HepG2 (cell line): ENCODE data around the gene ACSBG1. TPM values are rescaled to one million over a fixed set of nuclear protein-coding genes. Genes with fewer than 3 reads are reported as not detected.

Experiments used
- ATAC-seq: fragments of 200-7000 bp; cut with Tn5 transposase; 3 replicates; pipeline ENCODE4 v1.9.1; 2020; ENCODE audit warnings: mild to moderate bottlenecking, moderate library complexity
- Bru-seq: library from RNA; stranded (reverse); fragments of 400-500 nt; gene quantifications from one replicate; lab custom pipeline; 2021; lab: Mats Ljungman, UMichigan
- BruChase-seq, 2 experiments: library from RNA; stranded (reverse); fragments of 400-500 nt; gene quantifications; one replicate each; lab custom pipeline; 2021; lab: Mats Ljungman, UMichigan
- BruUV-seq: library from RNA; stranded (reverse); fragments of 400-500 nt; replicated peaks from 2 replicates; lab custom pipeline; 2021; lab: Mats Ljungman, UMichigan
- CTCF ChIA-PET: fragments of 300-600 bp; formaldehyde crosslinking; extraction: SDS; loops from one replicate; lab custom pipeline; 2021; ENCODE audit warnings: low total read pairs, inconsistent platforms, low intra/inter-chr PET ratio; lab: Yijun Ruan, JAX
- POLR2A ChIA-PET: fragments of 350-600 bp; sonication (Branson Sonifier 250); formaldehyde crosslinking; loops from one replicate; lab custom pipeline; 2020; ENCODE audit warnings: antibody characterized with exemption, inconsistent platforms; lab: Yijun Ruan, JAX
- DNase-seq: peaks from one replicate; pipeline ENCODE4 v3.0.0-alpha.2; 2015; ENCODE audit warnings: low spot score
- FAIRE-seq: peaks from 3 replicates; lab custom pipeline; 2011; peaks lifted over from hg19 to GRCh38; lab: Jason Lieb, UNC
- H2AFZ ChIP-seq: one replicate; pipeline ENCODE4 v1.6.1; 2011; ENCODE audit warnings: low read length, inconsistent platforms
- H3K27ac ChIP-seq: fragments of 300-600 bp; 3 replicates; pipeline ENCODE4 v1.8.0; 2011; ENCODE audit warnings: mixed run types, mild to moderate bottlenecking, mixed read lengths, low read length, inconsistent platforms; ENCODE audit not compliant: insufficient read depth; ENCODE audit errors: extremely low read length
- H3K27me3 ChIP-seq, 2 experiments: fragments of 200-600 bp in 1 of 2; 2 replicates in 1 of 2; 3 replicates in 1 of 2; pipeline versions ENCODE4 v1.6.0 to v1.8.0; 2011; ENCODE audit warnings: low read length in 2 of 2, mild to moderate bottlenecking in 2 of 2, moderate library complexity in 2 of 2, inconsistent platforms in 1 of 2; ENCODE audit not compliant: insufficient read depth in 2 of 2, control insufficient read depth in 1 of 2
- H3K36me3 ChIP-seq, 2 experiments: fragments of 200-600 bp in 1 of 2; replicated peaks in 1 of 2; 2 replicates in 1 of 2; 3 replicates in 1 of 2; pipeline versions ENCODE4 v1.5.1 to v1.8.0; 2011; ENCODE audit warnings: low read length in 2 of 2, inconsistent platforms in 1 of 2; ENCODE audit not compliant: insufficient read depth in 2 of 2, control insufficient read depth in 1 of 2
- H3K4me1 ChIP-seq: 2 replicates; pipeline ENCODE4 v1.5.1; 2012; ENCODE audit warnings: low read length, inconsistent platforms; ENCODE audit not compliant: insufficient read depth
- H3K4me2 ChIP-seq: 2 replicates; pipeline ENCODE4 v1.6.0; 2011; ENCODE audit warnings: low read depth, low read length, inconsistent platforms
- H3K4me3 ChIP-seq, 3 experiments: fragments of 200-600 bp in 1 of 3; sonication (generic), shearing (Covaris generic) in 1 of 3; replicated peaks in 1 of 3; 2 replicates each; pipeline ENCODE4 v1.5.1; 2011 to 2016; ENCODE audit warnings: low read length in 3 of 3, inconsistent platforms in 2 of 3, low read depth in 2 of 3, mild to moderate bottlenecking in 2 of 3, control low read depth in 1 of 3, mixed read lengths in 1 of 3; ENCODE audit not compliant: insufficient read depth in 1 of 3
- H3K79me2 ChIP-seq: one replicate; pipeline ENCODE4 v1.6.1; 2011; ENCODE audit warnings: low read length, inconsistent platforms; ENCODE audit not compliant: insufficient read depth
- H3K9ac ChIP-seq: 2 replicates; pipeline ENCODE4 v1.6.0; 2011; ENCODE audit warnings: mild to moderate bottlenecking, low read depth, low read length, inconsistent platforms; ENCODE audit not compliant: insufficient read depth
- H3K9me3 ChIP-seq: 2 replicates; pipeline ENCODE4 v1.5.1; 2012; ENCODE audit warnings: mild to moderate bottlenecking, low read length
- H4K20me1 ChIP-seq: 2 replicates; pipeline ENCODE4 v1.6.0; 2011; ENCODE audit warnings: inconsistent platforms, mild to moderate bottlenecking, low read length, moderate library complexity; ENCODE audit not compliant: insufficient read depth
- ADNP ChIP-seq: sonication (generic); formaldehyde crosslinking; IDR thresholded peaks from 2 replicates; pipeline ENCODE4 v1.4.0; 2020; ENCODE audit warnings: missing genetic modification reagents
- CAMTA2 ChIP-seq: sonication (generic); formaldehyde crosslinking; IDR thresholded peaks from 2 replicates; pipeline ENCODE4 v1.4.0; 2020; ENCODE audit warnings: mild to moderate bottlenecking, missing genetic modification reagents, borderline replicate concordance
- CHD4 ChIP-seq: fragments of 200-600 bp; sonication (generic); IDR thresholded peaks from 2 replicates; pipeline ENCODE4 v1.7.0; 2017; ENCODE audit warnings: mild to moderate bottlenecking, low read length, borderline replicate concordance
- CREM ChIP-seq, 2 experiments: sonication (generic) in 1 of 2; formaldehyde crosslinking in 1 of 2; IDR thresholded peaks; 2 replicates each; pipeline versions ENCODE4 v1.4.0 to v1.6.1; 2016 to 2020; ENCODE audit warnings: antibody characterized with exemption in 1 of 2, mild to moderate bottlenecking in 1 of 2, missing genetic modification reagents in 1 of 2
- DNMT3B ChIP-seq: conservative IDR thresholded peaks from 2 replicates; pipeline ENCODE4 v1.6.1; 2016; ENCODE audit warnings: missing biosample characterization, control low read depth
- KDM5B ChIP-seq: sonication (generic); formaldehyde crosslinking; IDR thresholded peaks from 2 replicates; pipeline ENCODE4 v1.4.0; 2020; ENCODE audit warnings: missing genetic modification reagents, mild to moderate bottlenecking, borderline replicate concordance
- ZBTB7B ChIP-seq: sonication (generic); formaldehyde crosslinking; IDR thresholded peaks from 2 replicates; pipeline ENCODE4 v1.4.0; 2020; ENCODE audit warnings: missing genetic modification reagents
- ZNF350 ChIP-seq: sonication (generic); formaldehyde crosslinking; IDR thresholded peaks from 2 replicates; pipeline ENCODE4 v1.4.0; 2020; ENCODE audit warnings: mild to moderate bottlenecking, low read depth, missing genetic modification reagents, borderline replicate concordance
- ZNF44 ChIP-seq: sonication (generic); formaldehyde crosslinking; IDR thresholded peaks from 2 replicates; pipeline ENCODE4 v1.5.1; 2020; ENCODE audit warnings: mild to moderate bottlenecking, missing genetic modification reagents
- ZNF530 ChIP-seq: sonication (generic); formaldehyde crosslinking; IDR thresholded peaks from 2 replicates; pipeline ENCODE4 v1.5.0; 2020; ENCODE audit warnings: low read depth, mild to moderate bottlenecking, missing genetic modification reagents
- ZNF879 ChIP-seq: sonication (generic); formaldehyde crosslinking; IDR thresholded peaks from 2 replicates; pipeline ENCODE4 v1.8.1; 2023; ENCODE audit warnings: missing genetic modification reagents
- WGBS: methylation state at CpG from one replicate; pipeline ENCODE4 v1.1.6; 2017; ENCODE audit warnings: low lambda C conversion rate; 5-methylcytosine and 5-hydroxymethylcytosine counted together
- in situ Hi-C: cut with HindIII; loops from 2 replicates; pipeline ENCODE4 v1.10.0; 2017; ENCODE audit warnings: low pct_unique_long_range_greater_than_20kb; ENCODE audit not compliant: extremely low pct_ligation_motif_present
- intact Hi-C: fragments of 100-400 bp; cut with micrococcal nuclease; formaldehyde crosslinking; loops from one replicate; pipeline ENCODE4 v1.10.0; 2022; ENCODE audit not compliant: unreplicated experiment
- long read RNA-seq, 2 experiments: library from RNA in 1 of 2; library from polyadenylated mRNA in 1 of 2; stranded (forward) in 1 of 2; unstranded in 1 of 2; transcript quantifications; one replicate each; pipeline ENCODE4 v2.0.0, GENCODE V29; 2019 to 2022
- polyA minus RNA-seq, 3 experiments: library from RNA; depleted of rRNA, polyadenylated mRNA; stranded (reverse); fragments of >200 nt; gene quantifications; 2 replicates each; pipeline ENCODE4 v1.2.3, GENCODE V29; 2011; ENCODE audit warnings: low replicate concordance in 1 of 3
- polyA plus RNA-seq, 8 experiments: library from polyadenylated mRNA; depleted of rRNA in 3 of 8; stranded (reverse) in 7 of 8; unstranded in 1 of 8; fragments of >200 nt; fragmentation: Illumina TruSeq in 4 of 8; extraction: Trizol in 4 of 8; gene quantifications; 2 replicates each; pipeline versions ENCODE4 v1.2.1 to v1.2.3, GENCODE V29; 2011 to 2016; ENCODE audit warnings: low read depth in 4 of 8, missing spikeins in 1 of 8, mixed read lengths in 1 of 8; ENCODE audit not compliant: insufficient read depth in 1 of 8
- total RNA-seq, 5 experiments: library from RNA; depleted of rRNA; stranded (reverse); fragments of >200 nt; fragmentation: Illumina TruSeq; extraction: Trizol; gene quantifications; 2 replicates each; pipeline ENCODE4 v1.2.3, GENCODE V29; 2016; ENCODE audit warnings: low read depth in 1 of 5
- TF ChIP-seq, protein P1 (sequence below): sonication (generic); formaldehyde crosslinking; IDR thresholded peaks from 2 replicates; pipeline ENCODE4 v1.8.1; 2023; ENCODE audit warnings: missing genetic modification reagents, mild to moderate bottlenecking, borderline replicate concordance
- TF ChIP-seq, protein P2 (sequence below): sonication (generic); formaldehyde crosslinking; IDR thresholded peaks from 2 replicates; pipeline ENCODE4 v1.4.0; 2020; ENCODE audit warnings: missing genetic modification reagents, borderline replicate concordance
- TF ChIP-seq, protein P3 (sequence below): IDR thresholded peaks from 2 replicates; pipeline ENCODE4 v1.6.1; 2016; ENCODE audit warnings: low read depth, control low read depth

ACSBG1 gene, protein sequence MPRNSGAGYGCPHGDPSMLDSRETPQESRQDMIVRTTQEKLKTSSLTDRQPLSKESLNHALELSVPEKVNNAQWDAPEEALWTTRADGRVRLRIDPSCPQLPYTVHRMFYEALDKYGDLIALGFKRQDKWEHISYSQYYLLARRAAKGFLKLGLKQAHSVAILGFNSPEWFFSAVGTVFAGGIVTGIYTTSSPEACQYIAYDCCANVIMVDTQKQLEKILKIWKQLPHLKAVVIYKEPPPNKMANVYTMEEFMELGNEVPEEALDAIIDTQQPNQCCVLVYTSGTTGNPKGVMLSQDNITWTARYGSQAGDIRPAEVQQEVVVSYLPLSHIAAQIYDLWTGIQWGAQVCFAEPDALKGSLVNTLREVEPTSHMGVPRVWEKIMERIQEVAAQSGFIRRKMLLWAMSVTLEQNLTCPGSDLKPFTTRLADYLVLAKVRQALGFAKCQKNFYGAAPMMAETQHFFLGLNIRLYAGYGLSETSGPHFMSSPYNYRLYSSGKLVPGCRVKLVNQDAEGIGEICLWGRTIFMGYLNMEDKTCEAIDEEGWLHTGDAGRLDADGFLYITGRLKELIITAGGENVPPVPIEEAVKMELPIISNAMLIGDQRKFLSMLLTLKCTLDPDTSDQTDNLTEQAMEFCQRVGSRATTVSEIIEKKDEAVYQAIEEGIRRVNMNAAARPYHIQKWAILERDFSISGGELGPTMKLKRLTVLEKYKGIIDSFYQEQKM
- 0.35 and 0.97 TPM in 2 replicates for total RNA-seq (2016; rRNA removed; fragmentation: Illumina TruSeq; extraction: Trizol)
- not detected in 2 replicates for total RNA-seq (2016; cell fraction: cytosol; rRNA removed; fragmentation: Illumina TruSeq; extraction: Trizol; ENCODE audit: low read depth)
- total RNA-seq (2016; cell fraction: insoluble cytoplasmic fraction; rRNA removed; fragmentation: Illumina TruSeq; extraction: Trizol) = 0.56 and 0.76 TPM in 2 replicates
- total RNA-seq (2016; cell fraction: membrane; rRNA removed; fragmentation: Illumina TruSeq; extraction: Trizol) = 0.14 and 0.40 TPM in 2 replicates
- total RNA-seq (2016; cell fraction: nucleus; rRNA removed; fragmentation: Illumina TruSeq; extraction: Trizol) = 0.31 and 0.84 TPM in 2 replicates
- polyA plus RNA-seq (2011; rRNA removed) = 0.71 and 0.81 TPM in 2 replicates
- polyA plus RNA-seq (2011; cell fraction: cytosol; rRNA removed) = 0.45 and 1.1 TPM in 2 replicates
- 2.1 and 2.6 TPM in 2 replicates for polyA plus RNA-seq (2011; cell fraction: nucleus; rRNA removed)
- 0.74 and 0.77 TPM in 2 replicates for polyA plus RNA-seq (2012)
- polyA plus RNA-seq (2016; cell fraction: cytosol; fragmentation: Illumina TruSeq; extraction: Trizol; ENCODE audit: low read depth) = 0.10 and 0.26 TPM in 2 replicates
- polyA plus RNA-seq (2016; cell fraction: insoluble cytoplasmic fraction; fragmentation: Illumina TruSeq; extraction: Trizol; ENCODE audit: low read depth) = 0.36 and 0.49 TPM in 2 replicates
- 0.10 and 0.29 TPM in 2 replicates for polyA plus RNA-seq (2016; cell fraction: membrane; fragmentation: Illumina TruSeq; extraction: Trizol; ENCODE audit: low read depth)
- polyA plus RNA-seq (2016; cell fraction: nucleus; fragmentation: Illumina TruSeq; extraction: Trizol; ENCODE audit: insufficient read depth, low read depth) = 1.1 and 1.2 TPM in 2 replicates
- polyA minus RNA-seq (2011; rRNA and poly(A)+ RNA removed; ENCODE audit: low replicate concordance) = 3.6 and 4.7 TPM in 2 replicates
- 1.6 and 1.8 TPM in 2 replicates for polyA minus RNA-seq (2011; cell fraction: cytosol; rRNA and poly(A)+ RNA removed)
- polyA minus RNA-seq (2011; cell fraction: nucleus; rRNA and poly(A)+ RNA removed) = 1.3 and 1.6 TPM in 2 replicates
- percentile 20 among the genes with signal in this experiment for Bru-seq, nascent RNA
- BruChase-seq, experiment 1, labeled RNA remaining after a 6-hour chase = percentile 15 among the genes with signal in this experiment
- BruChase-seq, experiment 2, labeled RNA remaining after a 2-hour chase = percentile 22 among the genes with signal in this experiment
- long read RNA-seq, experiment 1, partial matches to known transcripts = 2 of 3 reads
- long read RNA-seq, experiment 1, other reads (novel, unspliced or antisense) = 1 of 3 reads
- long read RNA-seq, experiment 2, partial matches to known transcripts = 0 of 1 reads
- long read RNA-seq, experiment 2, other reads (novel, unspliced or antisense) = 1 of 1 reads

DNA sequence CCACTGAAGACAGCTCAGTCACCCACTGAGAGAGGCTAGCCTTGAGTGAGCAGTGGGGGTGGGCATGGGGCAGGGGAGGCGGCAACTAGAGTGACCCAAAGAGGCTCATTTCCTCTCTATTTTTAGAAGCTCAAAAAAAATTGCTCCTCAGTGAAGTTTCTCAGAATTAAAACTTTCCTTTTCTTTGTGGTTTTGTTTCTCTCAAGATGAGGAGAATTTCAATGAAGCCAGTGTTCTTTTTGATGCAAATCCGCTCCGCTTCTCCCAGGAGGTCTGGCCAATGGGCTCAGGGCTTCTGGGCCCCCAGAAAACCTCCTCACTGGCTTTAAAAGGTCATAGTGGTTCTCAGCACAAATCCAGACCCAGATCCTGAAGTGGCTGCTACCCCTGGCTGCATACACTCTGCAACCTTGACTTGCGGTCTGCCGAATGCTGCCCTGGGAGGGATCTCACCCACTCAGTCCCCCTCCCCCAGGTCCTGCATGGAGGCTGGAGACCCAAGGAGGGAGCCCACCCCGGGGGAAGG is at the start of gene ACSBG1:
ACSBG1 (minus strand) TSS at position 51 of the 526 bp plus-strand sequence. CDS start 64 bp downstream, outside the sequence.
- 12% methylated on average over 5 of the region's 6 CpGs for WGBS
- intact Hi-C loops = no loop called here
- FAIRE-seq (no peak), DNase-seq (no peak), ATAC-seq (no peak)
- BruUV-seq = no TSS peak
- Histone ChIP-seq H4K20me1 (no peaks in the 10 kb centered on the region), H3K79me2 (no peaks in the 10 kb centered on the region), H3K4me3 (no peak within 1 kb of the TSS), H3K4me2 (no peak within 1 kb of the TSS), H3K9me3 (no peaks in the 10 kb centered on the region), H3K4me1 (no peaks in the 10 kb centered on the region), H3K27me3 (peaks cover 3 to 32% of the 10 kb centered on the region in 2 experiments; a peak in 3 of 5 replicates), H3K27ac (no peak within 1 kb of the TSS), H2AFZ (no peak within 1 kb of the TSS), H3K36me3 (no peaks in the 10 kb centered on the region), H3K9ac (no peak within 1 kb of the TSS)
- ChIA-PET CTCF (no interaction called here), POLR2A (no interaction called here)
- in situ Hi-C loops = loop anchor here (25.0 kb wide), 1 partner anchor 272 kb away; no protein-coding TSS in a partner anchor
- no peak for TF ChIP-seq ZNF879
- TF ChIP-seq, protein P1, sequence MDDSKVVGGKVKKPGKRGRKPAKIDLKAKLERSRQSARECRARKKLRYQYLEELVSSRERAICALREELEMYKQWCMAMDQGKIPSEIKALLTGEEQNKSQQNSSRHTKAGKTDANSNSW (CRISPR knock-in tag) = no peak
- no peak for TF ChIP-seq KDM5B
- TF ChIP-seq ADNP (CRISPR knock-in tag) = no peak
- TF ChIP-seq CAMTA2 (CRISPR knock-in tag) = no peak
- TF ChIP-seq ZBTB7B (CRISPR knock-in tag) = no peak
- TF ChIP-seq, protein P2, sequence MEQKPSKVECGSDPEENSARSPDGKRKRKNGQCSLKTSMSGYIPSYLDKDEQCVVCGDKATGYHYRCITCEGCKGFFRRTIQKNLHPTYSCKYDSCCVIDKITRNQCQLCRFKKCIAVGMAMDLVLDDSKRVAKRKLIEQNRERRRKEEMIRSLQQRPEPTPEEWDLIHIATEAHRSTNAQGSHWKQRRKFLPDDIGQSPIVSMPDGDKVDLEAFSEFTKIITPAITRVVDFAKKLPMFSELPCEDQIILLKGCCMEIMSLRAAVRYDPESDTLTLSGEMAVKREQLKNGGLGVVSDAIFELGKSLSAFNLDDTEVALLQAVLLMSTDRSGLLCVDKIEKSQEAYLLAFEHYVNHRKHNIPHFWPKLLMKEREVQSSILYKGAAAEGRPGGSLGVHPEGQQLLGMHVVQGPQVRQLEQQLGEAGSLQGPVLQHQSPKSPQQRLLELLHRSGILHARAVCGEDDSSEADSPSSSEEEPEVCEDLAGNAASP (CRISPR knock-in tag) = no peak
- TF ChIP-seq CHD4 = no peak
- no peak for TF ChIP-seq ZNF530
- TF ChIP-seq, protein P3, sequence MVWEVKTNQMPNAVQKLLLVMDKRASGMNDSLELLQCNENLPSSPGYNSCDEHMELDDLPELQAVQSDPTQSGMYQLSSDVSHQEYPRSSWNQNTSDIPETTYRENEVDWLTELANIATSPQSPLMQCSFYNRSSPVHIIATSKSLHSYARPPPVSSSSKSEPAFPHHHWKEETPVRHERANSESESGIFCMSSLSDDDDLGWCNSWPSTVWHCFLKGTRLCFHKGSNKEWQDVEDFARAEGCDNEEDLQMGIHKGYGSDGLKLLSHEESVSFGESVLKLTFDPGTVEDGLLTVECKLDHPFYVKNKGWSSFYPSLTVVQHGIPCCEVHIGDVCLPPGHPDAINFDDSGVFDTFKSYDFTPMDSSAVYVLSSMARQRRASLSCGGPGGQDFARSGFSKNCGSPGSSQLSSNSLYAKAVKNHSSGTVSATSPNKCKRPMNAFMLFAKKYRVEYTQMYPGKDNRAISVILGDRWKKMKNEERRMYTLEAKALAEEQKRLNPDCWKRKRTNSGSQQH (CRISPR knock-in tag) = no peak
- TF ChIP-seq ZNF350 = no peak
- no peak for TF ChIP-seq DNMT3B
- TF ChIP-seq ZNF44 (CRISPR knock-in tag) = no peak
- TF ChIP-seq CREM (IDR thresholded peaks at IDR 0.05) = no peak
- TF ChIP-seq CREM (CRISPR knock-in tag; IDR thresholded peaks at IDR 0.05) = no peak
